ENCODE measurements around the gene PDLIM5.

GRCh38 chr4:94523617-94524016, 71.9 kb downstream of the PDLIM5 start:
- TF ChIP-seq EZH2phosphoT487 (IDR thresholded peaks at IDR 0.05; ENCODE audit: borderline replicate concordance) = no peak
- TF ChIP-seq CTCF (conservative IDR thresholded peaks at IDR 0.05; ENCODE audit: low read length) = no peak
